Neural cell (in vitro differentiated cells): ENCODE measurements around the gene KCNH2.

ENCODE experiments used
- EP300 ChIP-seq: fragments of 450-650 bp; conservative IDR thresholded peaks from 2 replicates; pipeline ENCODE4 v1.6.1; 2014; ENCODE audit warnings: antibody characterized with exemption, mild to moderate bottlenecking, moderate library complexity; ENCODE audit not compliant: poor library complexity, severe bottlenecking
- EZH2 ChIP-seq: fragments of 200-600, 300-800 bp; shearing (Covaris generic), sonication (generic); IDR thresholded peaks from 2 replicates; pipeline ENCODE4 v1.6.1; 2014; ENCODE audit warnings: antibody characterized with exemption, low read length, borderline replicate concordance, mild to moderate bottlenecking; ENCODE audit not compliant: insufficient read depth, poor library complexity, severe bottlenecking
- MXI1 ChIP-seq: fragments of 450-650 bp; conservative IDR thresholded peaks from 2 replicates; pipeline ENCODE4 v1.6.1; 2014; ENCODE audit warnings: antibody characterized with exemption, mild to moderate bottlenecking; ENCODE audit not compliant: poor library complexity, severe bottlenecking
- POLR2AphosphoS5 ChIP-seq: IDR thresholded peaks from 2 replicates; pipeline ENCODE4 v1.6.1; 2012
- RAD21 ChIP-seq: fragments of 450-650 bp; conservative IDR thresholded peaks from 2 replicates; pipeline ENCODE4 v1.6.1; 2014; ENCODE audit warnings: antibody characterized with exemption, mild to moderate bottlenecking, moderate library complexity
- SMC3 ChIP-seq: fragments of 450-650 bp; conservative IDR thresholded peaks from 2 replicates; pipeline ENCODE4 v1.6.1; 2014; ENCODE audit warnings: antibody characterized with exemption, mild to moderate bottlenecking, moderate library complexity; ENCODE audit not compliant: poor library complexity
- TF ChIP-seq, protein P1 (sequence below): fragments of 450-650 bp; IDR thresholded peaks from 2 replicates; pipeline ENCODE4 v1.5.1; 2014; ENCODE audit warnings: antibody characterized with exemption, mild to moderate bottlenecking, moderate library complexity; ENCODE audit not compliant: poor library complexity, severe bottlenecking
- TF ChIP-seq, protein P2 (sequence below): IDR thresholded peaks from 2 replicates; pipeline ENCODE4 v1.6.1; 2012; ENCODE audit warnings: borderline replicate concordance

DNA sequence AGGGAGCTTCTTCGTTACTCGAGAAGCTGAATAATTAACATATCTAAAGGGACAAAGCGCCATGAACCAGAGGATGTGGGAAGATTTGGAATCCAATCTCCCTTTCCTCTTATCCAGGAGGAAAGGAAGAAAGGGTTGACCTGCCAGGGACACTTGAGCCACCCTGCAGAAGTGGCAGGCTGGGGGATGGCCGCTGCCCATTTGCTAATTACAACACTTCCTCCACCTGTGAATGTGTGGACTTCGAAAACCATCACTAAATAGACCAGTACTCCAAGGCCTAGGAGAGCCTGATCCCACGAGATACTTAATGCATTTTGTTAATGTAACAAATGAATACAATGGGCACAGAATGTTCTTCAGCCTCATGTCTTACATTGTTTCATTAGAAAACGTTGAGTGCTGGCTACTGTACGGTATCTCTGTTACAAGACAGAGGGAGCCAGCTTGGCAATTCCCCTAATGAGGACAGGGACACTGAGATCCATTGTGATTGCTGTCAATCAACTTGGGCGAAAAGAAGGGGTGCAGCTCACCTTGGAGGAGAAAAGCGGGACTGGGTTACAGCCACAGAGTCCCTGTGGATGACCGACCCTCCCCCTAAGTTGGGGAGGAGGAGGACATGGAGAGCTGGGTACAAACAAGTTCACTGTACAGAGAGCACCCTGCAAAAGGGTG, 66.4 kb downstream of the KCNH2 start:
- TF ChIP-seq, protein P1, sequence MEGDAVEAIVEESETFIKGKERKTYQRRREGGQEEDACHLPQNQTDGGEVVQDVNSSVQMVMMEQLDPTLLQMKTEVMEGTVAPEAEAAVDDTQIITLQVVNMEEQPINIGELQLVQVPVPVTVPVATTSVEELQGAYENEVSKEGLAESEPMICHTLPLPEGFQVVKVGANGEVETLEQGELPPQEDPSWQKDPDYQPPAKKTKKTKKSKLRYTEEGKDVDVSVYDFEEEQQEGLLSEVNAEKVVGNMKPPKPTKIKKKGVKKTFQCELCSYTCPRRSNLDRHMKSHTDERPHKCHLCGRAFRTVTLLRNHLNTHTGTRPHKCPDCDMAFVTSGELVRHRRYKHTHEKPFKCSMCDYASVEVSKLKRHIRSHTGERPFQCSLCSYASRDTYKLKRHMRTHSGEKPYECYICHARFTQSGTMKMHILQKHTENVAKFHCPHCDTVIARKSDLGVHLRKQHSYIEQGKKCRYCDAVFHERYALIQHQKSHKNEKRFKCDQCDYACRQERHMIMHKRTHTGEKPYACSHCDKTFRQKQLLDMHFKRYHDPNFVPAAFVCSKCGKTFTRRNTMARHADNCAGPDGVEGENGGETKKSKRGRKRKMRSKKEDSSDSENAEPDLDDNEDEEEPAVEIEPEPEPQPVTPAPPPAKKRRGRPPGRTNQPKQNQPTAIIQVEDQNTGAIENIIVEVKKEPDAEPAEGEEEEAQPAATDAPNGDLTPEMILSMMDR, result no peak
- TF ChIP-seq EZH2, result no peak
- TF ChIP-seq RAD21, result no peak
- no peak for TF ChIP-seq POLR2AphosphoS5
- TF ChIP-seq EP300, result no peak
- TF ChIP-seq MXI1, result no peak
- TF ChIP-seq SMC3, result no peak
- TF ChIP-seq, protein P2, sequence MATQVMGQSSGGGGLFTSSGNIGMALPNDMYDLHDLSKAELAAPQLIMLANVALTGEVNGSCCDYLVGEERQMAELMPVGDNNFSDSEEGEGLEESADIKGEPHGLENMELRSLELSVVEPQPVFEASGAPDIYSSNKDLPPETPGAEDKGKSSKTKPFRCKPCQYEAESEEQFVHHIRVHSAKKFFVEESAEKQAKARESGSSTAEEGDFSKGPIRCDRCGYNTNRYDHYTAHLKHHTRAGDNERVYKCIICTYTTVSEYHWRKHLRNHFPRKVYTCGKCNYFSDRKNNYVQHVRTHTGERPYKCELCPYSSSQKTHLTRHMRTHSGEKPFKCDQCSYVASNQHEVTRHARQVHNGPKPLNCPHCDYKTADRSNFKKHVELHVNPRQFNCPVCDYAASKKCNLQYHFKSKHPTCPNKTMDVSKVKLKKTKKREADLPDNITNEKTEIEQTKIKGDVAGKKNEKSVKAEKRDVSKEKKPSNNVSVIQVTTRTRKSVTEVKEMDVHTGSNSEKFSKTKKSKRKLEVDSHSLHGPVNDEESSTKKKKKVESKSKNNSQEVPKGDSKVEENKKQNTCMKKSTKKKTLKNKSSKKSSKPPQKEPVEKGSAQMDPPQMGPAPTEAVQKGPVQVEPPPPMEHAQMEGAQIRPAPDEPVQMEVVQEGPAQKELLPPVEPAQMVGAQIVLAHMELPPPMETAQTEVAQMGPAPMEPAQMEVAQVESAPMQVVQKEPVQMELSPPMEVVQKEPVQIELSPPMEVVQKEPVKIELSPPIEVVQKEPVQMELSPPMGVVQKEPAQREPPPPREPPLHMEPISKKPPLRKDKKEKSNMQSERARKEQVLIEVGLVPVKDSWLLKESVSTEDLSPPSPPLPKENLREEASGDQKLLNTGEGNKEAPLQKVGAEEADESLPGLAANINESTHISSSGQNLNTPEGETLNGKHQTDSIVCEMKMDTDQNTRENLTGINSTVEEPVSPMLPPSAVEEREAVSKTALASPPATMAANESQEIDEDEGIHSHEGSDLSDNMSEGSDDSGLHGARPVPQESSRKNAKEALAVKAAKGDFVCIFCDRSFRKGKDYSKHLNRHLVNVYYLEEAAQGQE, result no peak
